ENCODE results near the gene RAPGEF3. TPM values are rescaled to one million over a fixed set of nuclear protein-coding genes. Genes with fewer than 3 reads are reported as not detected.

The RAPGEF3 gene
- total RNA-seq, 2 experiments from 2014 or later: 1.5 to 1.6 TPM

GRCh38 chr12:47750916-47751470 lies 7.7 kb downstream of the RAPGEF3 start:
- no peak for DNase-seq
- Mint-ChIP-seq H3K36me3 (ENCODE audit: low read depth) (no peaks in the 10 kb centered on the region), H3K27ac (no peak overlapping the region), H3K9me3 (no peaks in the 10 kb centered on the region), H3K4me1 (ENCODE audit: low read depth) (peaks cover 14% of the 10 kb centered on the region), H3K4me3 (no peak overlapping the region), H3K27me3 (ENCODE audit: low read depth) (peaks cover 2% of the 10 kb centered on the region)
- intact Hi-C loops (cut with micrococcal nuclease): loop anchor here (10.0 kb wide), 1 partner anchor 1434 kb away; the partner anchor contains the start of gene TUBA1A
- CTCF ChIA-PET: interaction anchor here (1.9 to 2.0 kb wide), 2 partner anchors 9 to 15 kb away, joined by 7 to 16 read pairs; no protein-coding TSS in a partner anchor

- CTCF ChIA-PET: interaction anchor here (1.9 to 2.0 kb wide), 2 partner anchors 8 to 16 kb away, joined by 7 to 16 read pairs; no protein-coding TSS in a partner anchor
- Mint-ChIP-seq H3K4me1 (ENCODE audit: low read depth) (peaks cover 7% of the 10 kb centered on the region), H3K36me3 (ENCODE audit: low read depth) (no peaks in the 10 kb centered on the region), H3K9me3 (no peaks in the 10 kb centered on the region), H3K4me3 (no peak overlapping the region), H3K27me3 (ENCODE audit: low read depth) (peaks cover 2% of the 10 kb centered on the region), H3K27ac (no peak overlapping the region)
- no peak for DNase-seq
- intact Hi-C loops (cut with micrococcal nuclease): loop anchor here (10.0 kb wide), 1 partner anchor 1434 kb away; the partner anchor contains the start of gene TUBA1A
These were observed 8.4 kb downstream of the RAPGEF3 start for GRCh38 chr12:47750229-47750798.

DNA sequence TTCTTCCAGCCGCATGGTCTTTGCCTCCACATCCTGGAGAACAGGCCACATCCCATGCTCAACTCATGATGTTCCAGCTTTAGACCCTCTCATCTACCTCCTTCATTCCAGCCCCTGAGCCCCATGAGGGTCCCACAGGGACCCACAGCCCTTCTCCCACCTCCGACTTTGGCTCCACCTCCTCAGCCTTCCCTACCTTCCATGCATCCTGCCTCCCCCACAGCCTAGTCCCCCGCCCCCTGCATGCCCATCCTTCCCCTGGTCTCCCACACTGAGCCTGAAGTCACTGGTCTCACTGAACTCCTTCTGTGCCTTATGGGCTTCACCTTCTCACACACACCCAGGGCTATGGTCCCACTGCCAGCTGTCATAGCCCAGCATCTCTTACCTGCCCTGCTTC lies 9.8 kb downstream of the RAPGEF3 start:
- CTCF ChIA-PET: interaction anchor here (0.6 to 3.5 kb wide), 3 partner anchors 9 to 448 kb away, joined by 3 to 18 read pairs (median 6); partner anchors contain the start of gene RAPGEF3
- DNase-seq: no peak
- Mint-ChIP-seq H3K36me3 (ENCODE audit: low read depth) (no peaks in the 10 kb centered on the region), H3K27ac (no peak overlapping the region), H3K4me3 (no peak overlapping the region), H3K9me3 (no peaks in the 10 kb centered on the region), H3K27me3 (ENCODE audit: low read depth) (peaks cover 2% of the 10 kb centered on the region), H3K4me1 (ENCODE audit: low read depth) (no peaks in the 10 kb centered on the region)
- intact Hi-C loops (cut with micrococcal nuclease): loop anchor here (10.0 kb wide), 1 partner anchor 416 kb away; no protein-coding TSS in a partner anchor

- H3K27ac Mint-ChIP-seq: no peak overlapping the region
These were observed 10.2 kb downstream of the RAPGEF3 start for GRCh38 chr12:47748507-47748828.

GRCh38 chr12:47747596-47748506 lies 10.8 kb downstream of the RAPGEF3 start:
- Mint-ChIP-seq H3K27ac (no peak overlapping the region), H3K4me3 (no peak overlapping the region), H3K9me3 (no peaks in the 10 kb centered on the region), H3K27me3 (ENCODE audit: low read depth) (peaks cover 2% of the 10 kb centered on the region), H3K36me3 (ENCODE audit: low read depth) (no peaks in the 10 kb centered on the region), H3K4me1 (ENCODE audit: low read depth) (no peaks in the 10 kb centered on the region)
- no peak for DNase-seq
- CTCF ChIA-PET: interaction anchor here (0.6 to 12.6 kb wide), 6 partner anchors 10 to 447 kb away, joined by 3 to 440 read pairs (median 6); partner anchors contain the start of gene RAPGEF3
- intact Hi-C loops (cut with micrococcal nuclease): loop anchor here (10.0 kb wide), 1 partner anchor 417 kb away; no protein-coding TSS in a partner anchor

More at GRCh38 chr12:47748507-47748828, 10.2 kb downstream of the RAPGEF3 start:
- DNase-seq: no peak
- H3K36me3 Mint-ChIP-seq (ENCODE audit: low read depth): no peaks in the 10 kb centered on the region
- H3K27me3 Mint-ChIP-seq (ENCODE audit: low read depth): peaks cover 2% of the 10 kb centered on the region
- CTCF ChIA-PET: interaction anchor here (0.6 to 12.6 kb wide), 4 partner anchors 10 to 448 kb away, joined by 3 to 440 read pairs (median 12); partner anchors contain the start of gene RAPGEF3
- intact Hi-C loops (cut with micrococcal nuclease): loop anchor here (10.0 kb wide), 1 partner anchor 416 kb away; no protein-coding TSS in a partner anchor
- no peaks in the 10 kb centered on the region for H3K4me1 Mint-ChIP-seq (ENCODE audit: low read depth)
- no peak overlapping the region for H3K4me3 Mint-ChIP-seq
- no peaks in the 10 kb centered on the region for H3K9me3 Mint-ChIP-seq

- Mint-ChIP-seq H3K27ac (no peak overlapping the region), H3K4me3 (no peak overlapping the region), H3K4me1 (ENCODE audit: low read depth) (peaks cover 3% of the 10 kb centered on the region), H3K9me3 (no peaks in the 10 kb centered on the region), H3K27me3 (ENCODE audit: low read depth) (peaks cover 2% of the 10 kb centered on the region), H3K36me3 (ENCODE audit: low read depth) (no peaks in the 10 kb centered on the region)
- DNase-seq: no peak
- intact Hi-C loops (cut with micrococcal nuclease): loop anchor here (10.0 kb wide), 1 partner anchor 418 kb away; no protein-coding TSS in a partner anchor
- CTCF ChIA-PET: interaction anchor here (0.9 to 12.6 kb wide), 5 partner anchors 11 to 90 kb away, joined by 5 to 440 read pairs (median 6); partner anchors contain the start of gene RAPGEF3
These were observed 11.6 kb downstream of the RAPGEF3 start for GRCh38 chr12:47747126-47747525.

- no peak overlapping the region for H3K4me3 Mint-ChIP-seq
- CTCF ChIA-PET: interaction anchor here (0.6 to 12.6 kb wide), 4 partner anchors 20 to 90 kb away, joined by 3 to 440 read pairs (median 12); no protein-coding TSS in a partner anchor
- H3K36me3 Mint-ChIP-seq (ENCODE audit: low read depth): no peaks in the 10 kb centered on the region
- H3K9me3 Mint-ChIP-seq: no peaks in the 10 kb centered on the region
- peaks cover 2% of the 10 kb centered on the region for H3K27me3 Mint-ChIP-seq (ENCODE audit: low read depth)
- no peak for DNase-seq
- peaks cover 4% of the 10 kb centered on the region for H3K4me1 Mint-ChIP-seq (ENCODE audit: low read depth)
- intact Hi-C loops (cut with micrococcal nuclease): loop anchor here (10.0 kb wide), 1 partner anchor 418 kb away; no protein-coding TSS in a partner anchor
- H3K27ac Mint-ChIP-seq: no peak overlapping the region
These were observed 12.2 kb downstream of the RAPGEF3 start for GRCh38 chr12:47746523-47746922.

DNA sequence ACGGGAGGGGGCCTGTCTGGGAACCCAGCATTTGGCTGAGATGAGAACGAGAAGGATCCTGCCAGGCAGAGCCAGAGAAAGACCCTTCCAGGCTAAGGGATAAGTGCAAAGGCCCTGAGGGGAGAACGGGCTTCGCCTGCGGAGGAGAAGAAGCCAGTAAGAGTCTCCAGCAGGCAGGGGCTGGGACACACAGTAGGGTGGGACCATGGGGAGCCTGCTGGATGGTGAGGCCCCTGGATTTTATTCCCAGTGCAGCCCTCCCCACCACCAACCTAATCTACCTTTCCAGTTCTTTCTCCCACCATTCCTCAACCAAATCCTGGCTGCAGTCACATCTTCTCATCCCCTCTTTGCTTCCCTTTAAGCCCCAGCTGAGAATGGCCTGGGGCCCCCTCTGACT lies 12.6 kb downstream of the RAPGEF3 start:
- no peak for DNase-seq
- H3K27ac Mint-ChIP-seq: no peak overlapping the region
- no peaks in the 10 kb centered on the region for H3K9me3 Mint-ChIP-seq
- no peak overlapping the region for H3K4me3 Mint-ChIP-seq
- H3K4me1 Mint-ChIP-seq (ENCODE audit: low read depth): peaks cover 9% of the 10 kb centered on the region
- CTCF ChIA-PET: interaction anchor here (0.6 to 12.6 kb wide), 4 partner anchors 21 to 91 kb away, joined by 3 to 440 read pairs (median 12); no protein-coding TSS in a partner anchor
- H3K36me3 Mint-ChIP-seq (ENCODE audit: low read depth): no peaks in the 10 kb centered on the region
- peaks cover 2% of the 10 kb centered on the region for H3K27me3 Mint-ChIP-seq (ENCODE audit: low read depth)
- intact Hi-C loops (cut with micrococcal nuclease): loop anchor here (10.0 kb wide), 1 partner anchor 419 kb away; no protein-coding TSS in a partner anchor

DNA sequence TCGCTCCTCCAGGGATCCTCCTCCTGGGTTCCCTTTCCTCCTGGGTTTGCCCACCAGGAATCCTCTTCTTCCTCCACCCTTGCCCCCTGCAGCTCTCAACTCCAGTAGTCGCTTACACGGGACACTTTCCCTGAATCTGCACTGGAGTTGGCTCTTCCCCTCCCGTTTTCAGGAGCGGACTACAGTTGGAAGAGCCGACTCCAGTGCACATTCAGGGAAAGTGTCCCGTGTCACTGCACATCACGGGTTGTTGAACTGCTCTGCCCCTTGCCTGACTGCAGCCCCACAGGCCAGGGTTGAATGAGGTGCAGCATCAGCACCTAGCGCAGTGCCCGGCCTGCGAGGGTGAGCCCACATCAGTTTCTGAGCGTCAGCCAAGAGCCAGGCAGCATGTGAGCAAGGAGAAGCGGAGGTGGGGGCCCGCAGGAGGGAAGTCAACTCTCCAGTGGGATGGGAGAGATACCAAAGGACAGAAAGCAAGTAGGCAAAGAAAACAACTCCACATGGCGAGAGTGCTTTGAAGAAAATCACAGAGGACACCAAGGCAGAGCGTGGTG lies 13.1 kb downstream of the RAPGEF3 start:
- Mint-ChIP-seq H3K9me3 (no peaks in the 10 kb centered on the region), H3K27ac (no peak overlapping the region), H3K27me3 (ENCODE audit: low read depth) (peaks cover 2% of the 10 kb centered on the region), H3K36me3 (ENCODE audit: low read depth) (no peaks in the 10 kb centered on the region), H3K4me3 (no peak overlapping the region), H3K4me1 (ENCODE audit: low read depth) (peaks cover 12% of the 10 kb centered on the region)
- DNase-seq: no peak
- CTCF ChIA-PET: interaction anchor here (0.6 to 12.6 kb wide), 10 partner anchors 13 to 93 kb away, joined by 3 to 728 read pairs (median 44); partner anchors contain the start of genes RAPGEF3 and SLC48A1
- intact Hi-C loops (cut with micrococcal nuclease): loop anchor here (10.0 kb wide), 1 partner anchor 419 kb away; no protein-coding TSS in a partner anchor

- DNase-seq: no peak
- H3K9me3 Mint-ChIP-seq: no peaks in the 10 kb centered on the region
- H3K36me3 Mint-ChIP-seq (ENCODE audit: low read depth): no peaks in the 10 kb centered on the region
- no peak overlapping the region for H3K4me3 Mint-ChIP-seq
- H3K27ac Mint-ChIP-seq: no peak overlapping the region
- peaks cover 12% of the 10 kb centered on the region for H3K4me1 Mint-ChIP-seq (ENCODE audit: low read depth)
- CTCF ChIA-PET: interaction anchor here (0.5 to 12.6 kb wide), 20 partner anchors 9 to 688 kb away, joined by 3 to 728 read pairs (median 16); partner anchors contain the start of genes ENDOU, RAPGEF3, SLC48A1 and TMEM106C
- peaks cover 2% of the 10 kb centered on the region for H3K27me3 Mint-ChIP-seq (ENCODE audit: low read depth)
- intact Hi-C loops (cut with micrococcal nuclease): loop anchor here (5.0 to 10.0 kb wide), 2 partner anchors 202 to 420 kb away; no protein-coding TSS in a partner anchor
These were observed 13.8 kb downstream of the RAPGEF3 start for GRCh38 chr12:47744778-47745436.
